Aorta (tissue), 5 donors: ENCODE data around the gene MS4A15. TPM values are rescaled to one million over a fixed set of nuclear protein-coding genes. Genes with fewer than 3 reads are reported as not detected.

Experiments
- ATAC-seq: fragments of 200-7000 bp; cut with Tn5 transposase; one replicate; pipeline ENCODE4 v1.9.1; 2022; ENCODE audit warnings: moderate library complexity; ENCODE audit not compliant: low FRiP score
- DNase-seq, 2 donors: peaks; one replicate each; pipeline ENCODE4 v3.0.0-alpha.2; 2020
- H3K27ac ChIP-seq, 2 donors: one replicate each; pipeline ENCODE4 v1.5.1; 2013; ENCODE audit warnings: low read length in 2 of 2, mild to moderate bottlenecking in 2 of 2, moderate library complexity in 2 of 2, control low read depth in 1 of 2, inconsistent platforms in 1 of 2, low read depth in 1 of 2
- H3K27me3 ChIP-seq, 2 donors: one replicate each; pipeline ENCODE4 v1.6.1; 2013; ENCODE audit warnings: control low read depth in 1 of 2, low read length in 1 of 2, mild to moderate bottlenecking in 1 of 2, moderate library complexity in 1 of 2; ENCODE audit not compliant: insufficient read depth in 2 of 2, control insufficient read depth in 1 of 2
- H3K36me3 ChIP-seq, 2 donors: one replicate each; pipeline ENCODE4 v1.6.1; 2013; ENCODE audit warnings: control low read depth in 1 of 2, low read length in 1 of 2, mild to moderate bottlenecking in 1 of 2; ENCODE audit not compliant: insufficient read depth in 2 of 2, control insufficient read depth in 1 of 2
- H3K4me1 ChIP-seq, 2 donors: one replicate each; pipeline ENCODE4 v1.6.1; 2013; ENCODE audit warnings: low read length in 2 of 2, control low read depth in 1 of 2, mild to moderate bottlenecking in 1 of 2, moderate library complexity in 1 of 2; ENCODE audit not compliant: insufficient read depth in 2 of 2, control insufficient read depth in 1 of 2
- H3K4me3 ChIP-seq, 2 donors: one replicate each; pipeline ENCODE4 v1.5.1; 2013; ENCODE audit warnings: low read length in 2 of 2, control low read depth in 1 of 2, mild to moderate bottlenecking in 1 of 2
- H3K9me3 ChIP-seq: one replicate; pipeline ENCODE4 v1.6.1; 2013; ENCODE audit warnings: mild to moderate bottlenecking, low read length; ENCODE audit not compliant: control insufficient read depth
- WGBS, 2 donors: extraction: QIAGEN DNeasy Blood & Tissue Kit; methylation state at CpG; one replicate each; pipeline ENCODE4 v1.1.7; 2013; 5-methylcytosine and 5-hydroxymethylcytosine counted together
- intact Hi-C, 2 donors: fragments of 100-400 bp; cut with DNase I; formaldehyde crosslinking; loops; one replicate each; pipeline versions ENCODE4 v1.14.2 to v1.15.0; 2022
- polyA plus RNA-seq, 2 donors: library from polyadenylated mRNA; stranded (reverse); fragments of 200-250 nt; gene quantifications; one replicate each; pipeline ENCODE4 v1.2.3, GENCODE V29; 2013
- total RNA-seq, 2 donors: library from RNA; stranded (reverse); fragmentation: NEBNext Ultra II Directional; extraction: Animal tissue kit (Norgen Biotek cat#: 25700); gene quantifications; one replicate each; pipeline ENCODE4 v1.2.1, GENCODE V29; 2021
- donor health status: healthy with polysubstance abuse.
- donor health status: Bipolar disorder and iron deficiency.
- donor health status: DM: no; HTN: no; CAD: no.
- donor health status: DM: no; HTN: no; CAD: no.
- donor health status: DM: yes; HTN: yes; CAD: no.

The MS4A15 gene
- total and polyA plus RNA-seq, 4 donors: 0.05 to 0.38 TPM; not detected in 2

- no peaks in the 10 kb centered on the region for H3K4me1 ChIP-seq
- no peak overlapping the region for H3K27ac ChIP-seq
- H3K4me3 ChIP-seq: no peak overlapping the region
- no peaks in the 10 kb centered on the region for H3K36me3 ChIP-seq
- intact Hi-C loops: no loop called here
- peak in 1 of 2 donors; percentile 21 for DNase-seq
- H3K9me3 ChIP-seq: no peaks in the 10 kb centered on the region
- WGBS, 2 donors: 85 to 86% methylated on average over 17 of the region's 17 CpGs
- H3K27me3 ChIP-seq: no peaks in the 10 kb centered on the region
- ATAC-seq: no peak
Measured at GRCh38 chr11:60797846-60798630, 41.4 kb downstream of the MS4A15 start.

- H3K27ac ChIP-seq: no peak overlapping the region
- H3K4me1 ChIP-seq: no peaks in the 10 kb centered on the region
- WGBS, 2 donors: 90 to 94% methylated on average over 3 of the region's 3 CpGs
- no peak overlapping the region for H3K4me3 ChIP-seq
- intact Hi-C loops: no loop called here
- H3K36me3 ChIP-seq: no peaks in the 10 kb centered on the region
- ATAC-seq (no peak), DNase-seq (no peak)
- H3K27me3 ChIP-seq: no peaks in the 10 kb centered on the region
- no peaks in the 10 kb centered on the region for H3K9me3 ChIP-seq
Measured at GRCh38 chr11:60798631-60799030, 42.0 kb downstream of the MS4A15 start.

- DNase-seq: peak in 1 of 2 donors; percentile 59
- Histone ChIP-seq H3K27me3 (no peaks in the 10 kb centered on the region), H3K27ac (no peak overlapping the region), H3K4me3 (no peak overlapping the region), H3K4me1 (no peaks in the 10 kb centered on the region), H3K9me3 (no peaks in the 10 kb centered on the region), H3K36me3 (no peaks in the 10 kb centered on the region)
- ATAC-seq: no peak
- intact Hi-C loops: no loop called here
- WGBS, 2 donors: 90 to 93% methylated on average over 10 of the region's 10 CpGs
Measured at GRCh38 chr11:60801194-60801593, 44.5 kb downstream of the MS4A15 start.

GRCh38 chr11:60803273-60803936 is 46.7 kb downstream of the MS4A15 start:
- Histone ChIP-seq H3K4me3 (no peak overlapping the region), H3K27me3 (no peaks in the 10 kb centered on the region), H3K9me3 (no peaks in the 10 kb centered on the region), H3K4me1 (no peaks in the 10 kb centered on the region), H3K27ac (no peak overlapping the region), H3K36me3 (no peaks in the 10 kb centered on the region)
- intact Hi-C loops: no loop called here
- WGBS, 2 donors: 69 to 76% methylated on average over 7 of the region's 7 CpGs
- DNase-seq (no peak), ATAC-seq (no peak)

GRCh38 chr11:60809249-60809648 is 52.6 kb downstream of the MS4A15 start:
- ATAC-seq: no peak
- intact Hi-C loops: no loop called here
- DNase-seq: no peak
- Histone ChIP-seq H3K27me3 (no peaks in the 10 kb centered on the region), H3K27ac (no peak overlapping the region), H3K4me3 (no peak overlapping the region), H3K9me3 (no peaks in the 10 kb centered on the region), H3K36me3 (no peaks in the 10 kb centered on the region), H3K4me1 (no peaks in the 10 kb centered on the region)
- 71 to 79% methylated on average over 3 of the region's 3 CpGs for WGBS, 2 donors

GRCh38 chr11:60809691-60810090 is 53.0 kb downstream of the MS4A15 start:
- intact Hi-C loops: no loop called here
- Histone ChIP-seq H3K27me3 (no peaks in the 10 kb centered on the region), H3K9me3 (no peaks in the 10 kb centered on the region), H3K4me1 (no peaks in the 10 kb centered on the region), H3K27ac (no peak overlapping the region), H3K36me3 (no peaks in the 10 kb centered on the region), H3K4me3 (no peak overlapping the region)
- WGBS, 2 donors: 88 to 89% methylated on average over 11 of the region's 11 CpGs
- no peak for ATAC-seq
- no peak for DNase-seq

- Histone ChIP-seq H3K27ac (no peak overlapping the region), H3K9me3 (no peaks in the 10 kb centered on the region), H3K36me3 (no peaks in the 10 kb centered on the region), H3K27me3 (no peaks in the 10 kb centered on the region), H3K4me3 (no peak overlapping the region), H3K4me1 (no peaks in the 10 kb centered on the region)
- intact Hi-C loops: no loop called here
- 93 to 98% methylated on average over 4 of the region's 4 CpGs for WGBS, 2 donors
- ATAC-seq: no peak
- no peak for DNase-seq
Measured at GRCh38 chr11:60810151-60810550, 53.5 kb downstream of the MS4A15 start.

- Histone ChIP-seq H3K27me3 (no peaks in the 10 kb centered on the region), H3K4me1 (no peaks in the 10 kb centered on the region), H3K36me3 (no peaks in the 10 kb centered on the region), H3K27ac (no peak overlapping the region), H3K9me3 (no peaks in the 10 kb centered on the region), H3K4me3 (no peak overlapping the region)
- 64 to 70% methylated on average over 8 of the region's 8 CpGs for WGBS, 2 donors
- DNase-seq: no peak
- no peak for ATAC-seq
- intact Hi-C loops: no loop called here
Measured at GRCh38 chr11:60810569-60810968, 53.9 kb downstream of the MS4A15 start.

- DNase-seq (no peak), ATAC-seq (no peak)
- WGBS, 2 donors: 87 to 92% methylated on average over 1 of the region's 1 CpG
- Histone ChIP-seq H3K4me3 (no peak overlapping the region), H3K36me3 (no peaks in the 10 kb centered on the region), H3K27ac (no peak overlapping the region), H3K27me3 (no peaks in the 10 kb centered on the region), H3K4me1 (no peaks in the 10 kb centered on the region), H3K9me3 (peaks cover 7% of the 10 kb centered on the region)
- intact Hi-C loops: no loop called here
Measured at GRCh38 chr11:60813324-60813723, 56.7 kb downstream of the MS4A15 start.
